GM10248 (cell line): ENCODE data around the gene UBR2.

Experiments
- CTCF ChIA-PET: fragments of 300-600 bp; sonication (Branson Sonifier 250); formaldehyde crosslinking; extraction: SDS; loops from one replicate; lab custom pipeline; 2021; ENCODE audit warnings: antibody characterized with exemption; lab: Yijun Ruan, JAX
- POLR2A ChIA-PET: fragments of 350-650 bp; sonication (Branson Sonifier 250); formaldehyde crosslinking; extraction: SDS; loops from one replicate; lab custom pipeline; 2020; ENCODE audit warnings: antibody characterized with exemption; lab: Yijun Ruan, JAX
- DNase-seq: peaks from one replicate; pipeline ENCODE4 v3.0.0; 2012; ENCODE audit errors: extremely low spot score
- TF ChIP-seq, protein P1 (sequence below): IDR thresholded peaks from 2 replicates; pipeline ENCODE4 v1.5.1; 2012; ENCODE audit warnings: mild to moderate bottlenecking, low read depth; ENCODE audit errors: extremely low read depth, missing control alignments, control extremely low read depth

UBR2 gene

DNA sequence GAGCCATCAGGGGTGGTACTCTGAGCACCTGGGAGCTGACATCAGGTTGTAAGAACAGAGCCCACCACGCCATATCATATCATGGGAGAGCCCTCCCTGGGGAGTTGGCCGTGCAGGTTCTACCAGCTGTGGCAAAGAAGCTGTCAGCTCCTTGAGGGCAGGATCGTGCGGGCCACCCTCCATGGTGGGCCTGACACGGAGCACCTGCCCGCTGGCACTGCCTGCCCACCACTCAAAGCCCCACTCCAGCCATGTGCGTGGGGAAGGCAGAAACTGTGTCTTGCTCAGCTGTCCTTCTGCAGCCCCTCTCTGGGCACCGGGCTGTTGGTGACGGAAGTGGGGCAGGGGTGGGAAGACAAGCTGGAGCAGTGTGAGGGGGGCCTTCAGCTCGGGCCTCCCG, 144.3 kb downstream of the UBR2 start:
- no peak for DNase-seq
- TF ChIP-seq, protein P1, sequence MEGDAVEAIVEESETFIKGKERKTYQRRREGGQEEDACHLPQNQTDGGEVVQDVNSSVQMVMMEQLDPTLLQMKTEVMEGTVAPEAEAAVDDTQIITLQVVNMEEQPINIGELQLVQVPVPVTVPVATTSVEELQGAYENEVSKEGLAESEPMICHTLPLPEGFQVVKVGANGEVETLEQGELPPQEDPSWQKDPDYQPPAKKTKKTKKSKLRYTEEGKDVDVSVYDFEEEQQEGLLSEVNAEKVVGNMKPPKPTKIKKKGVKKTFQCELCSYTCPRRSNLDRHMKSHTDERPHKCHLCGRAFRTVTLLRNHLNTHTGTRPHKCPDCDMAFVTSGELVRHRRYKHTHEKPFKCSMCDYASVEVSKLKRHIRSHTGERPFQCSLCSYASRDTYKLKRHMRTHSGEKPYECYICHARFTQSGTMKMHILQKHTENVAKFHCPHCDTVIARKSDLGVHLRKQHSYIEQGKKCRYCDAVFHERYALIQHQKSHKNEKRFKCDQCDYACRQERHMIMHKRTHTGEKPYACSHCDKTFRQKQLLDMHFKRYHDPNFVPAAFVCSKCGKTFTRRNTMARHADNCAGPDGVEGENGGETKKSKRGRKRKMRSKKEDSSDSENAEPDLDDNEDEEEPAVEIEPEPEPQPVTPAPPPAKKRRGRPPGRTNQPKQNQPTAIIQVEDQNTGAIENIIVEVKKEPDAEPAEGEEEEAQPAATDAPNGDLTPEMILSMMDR, result no peak
- ChIA-PET CTCF (interaction anchor here (1.0 kb wide), 1 partner anchor 18 kb away, joined by 3 read pairs; no protein-coding TSS in a partner anchor), POLR2A (no interaction called here)

DNA sequence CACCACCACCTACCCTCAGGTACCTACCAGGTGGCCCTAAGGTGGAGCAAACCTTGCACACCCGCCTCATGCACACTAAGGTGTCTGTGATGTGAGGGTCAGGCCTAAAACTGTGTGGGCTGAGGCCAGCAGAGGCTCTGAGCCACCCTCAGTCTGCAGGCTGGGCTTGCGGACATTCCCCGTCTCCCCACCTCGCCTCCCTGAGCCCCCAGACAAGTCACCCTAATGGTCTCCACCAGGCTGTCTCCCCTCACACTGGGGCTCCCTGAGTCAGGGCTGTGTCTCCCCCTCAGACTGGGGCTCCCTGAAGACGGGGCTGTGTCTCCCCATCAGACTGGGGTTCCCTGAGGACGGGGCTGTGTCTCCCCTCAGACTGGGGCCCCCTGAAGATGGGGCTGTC, 146.0 kb downstream of the UBR2 start:
- no peak for DNase-seq
- TF ChIP-seq, protein P1, result no peak
- CTCF ChIA-PET, result no interaction called here
- POLR2A ChIA-PET, result no interaction called here

DNA sequence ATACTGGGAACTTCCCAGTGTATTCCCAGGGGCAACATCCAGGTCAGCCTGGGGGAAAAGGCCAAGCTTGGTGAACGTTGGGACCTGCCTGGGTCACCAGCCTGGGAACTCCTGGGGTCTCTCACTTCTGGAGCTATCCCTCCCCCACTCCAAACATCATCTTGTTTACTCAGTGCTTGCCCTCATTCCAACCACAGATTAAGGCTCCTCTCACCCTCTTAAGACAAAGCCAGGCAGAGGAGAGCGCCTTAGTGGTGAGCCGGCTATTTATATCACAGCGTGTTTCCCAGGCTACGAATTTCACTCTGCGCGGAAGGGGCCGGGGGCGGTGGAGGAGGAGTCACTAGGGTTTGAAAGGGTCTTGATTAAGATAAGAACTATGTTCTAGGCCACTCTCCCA, 146.5 kb downstream of the UBR2 start:
- no peak for DNase-seq
- ChIA-PET CTCF (no interaction called here), POLR2A (no interaction called here)
- TF ChIP-seq, protein P1, result no peak

DNA sequence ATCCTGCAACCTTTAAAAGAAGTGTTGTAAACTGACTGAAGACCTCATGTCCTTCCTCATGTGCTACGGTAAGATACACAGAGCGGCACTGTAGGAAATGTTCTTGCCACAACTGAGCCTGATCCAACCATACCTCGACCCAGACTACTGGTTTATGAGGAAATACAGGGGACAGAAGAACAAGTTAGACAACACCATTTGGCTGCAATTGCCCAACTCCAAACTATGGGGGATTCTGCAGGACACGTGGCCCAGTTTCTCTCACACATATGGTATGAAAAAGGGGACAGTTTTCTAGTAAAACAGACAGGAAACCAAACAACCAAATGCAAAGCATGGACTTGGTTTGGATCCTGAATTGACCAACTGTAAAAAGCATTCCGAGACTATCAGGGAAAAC, 148.1 kb downstream of the UBR2 start:
- TF ChIP-seq, protein P1, result no peak
- ChIA-PET CTCF (interaction anchor here (0.9 to 1.2 kb wide), 3 partner anchors 13 to 34 kb away, joined by 3 read pairs; partner anchors contain the start of gene TBCC), POLR2A (no interaction called here)
- DNase-seq, result no peak

DNA sequence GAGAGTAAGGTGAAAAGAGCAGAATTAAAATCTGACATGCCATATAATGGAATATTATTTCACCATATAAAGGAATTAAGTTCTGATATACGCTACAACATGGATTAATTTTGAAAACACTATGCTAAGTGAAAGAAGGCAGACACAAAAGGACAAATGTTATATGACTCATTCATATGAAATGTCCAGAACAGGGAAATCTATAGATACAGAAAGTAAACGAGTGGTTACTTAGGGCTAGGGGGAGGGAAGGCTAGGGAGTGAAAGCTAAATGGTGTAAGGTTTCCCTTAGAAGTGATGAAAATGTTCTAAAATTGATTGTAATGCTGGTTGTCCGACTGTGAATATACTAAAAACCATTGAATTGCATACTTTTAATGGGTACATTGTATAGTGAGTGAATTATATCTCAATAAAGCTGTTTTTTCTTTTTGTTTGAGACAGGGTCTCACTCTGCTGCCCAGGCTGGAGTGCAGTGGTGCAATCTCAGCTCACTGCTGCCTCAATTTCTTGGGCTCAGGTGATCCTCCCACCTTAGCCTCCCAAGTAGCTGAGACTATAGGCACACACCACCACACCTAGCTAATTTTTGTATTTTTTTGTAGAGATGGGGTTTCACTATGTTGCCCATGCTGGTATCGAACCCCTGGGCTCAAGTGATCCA, 150.4 kb downstream of the UBR2 start:
- CTCF ChIA-PET, result interaction anchor here (1.3 to 2.1 kb wide), 3 partner anchors 12 to 187 kb away, joined by 3 to 19 read pairs (median 3); partner anchors contain the start of gene TBCC
- TF ChIP-seq, protein P1, result no peak
- POLR2A ChIA-PET, result interaction anchor here (0.6 kb wide), 1 partner anchor 74 kb away, joined by 4 read pairs; no protein-coding TSS in a partner anchor
- DNase-seq, result no peak

DNA sequence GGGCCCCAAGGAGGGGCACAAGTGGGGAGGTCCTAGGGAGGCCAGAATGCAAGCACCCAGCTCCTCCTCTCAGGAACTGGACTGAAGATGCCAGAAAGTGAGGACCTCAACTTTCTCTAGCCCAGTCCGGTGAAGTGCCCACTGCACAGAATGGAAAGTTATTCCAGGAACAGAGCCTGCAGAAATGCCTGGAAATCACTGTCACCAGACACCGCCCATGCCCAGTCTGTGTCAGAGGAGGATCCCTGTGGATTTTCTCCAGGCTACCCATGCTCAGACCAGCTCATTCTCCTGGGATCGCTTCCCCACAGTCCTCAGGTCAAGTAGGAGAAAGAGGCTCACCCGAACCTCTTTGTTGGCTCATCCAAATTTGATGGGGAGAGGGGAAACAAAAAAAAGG, 152.0 kb downstream of the UBR2 start:
- ChIA-PET POLR2A (no interaction called here), CTCF (interaction anchor here (1.6 to 3.3 kb wide), 2 partner anchors 10 to 30 kb away, joined by 4 to 20 read pairs; partner anchors contain the start of gene TBCC)
- DNase-seq, result no peak
- TF ChIP-seq, protein P1, result no peak

DNA sequence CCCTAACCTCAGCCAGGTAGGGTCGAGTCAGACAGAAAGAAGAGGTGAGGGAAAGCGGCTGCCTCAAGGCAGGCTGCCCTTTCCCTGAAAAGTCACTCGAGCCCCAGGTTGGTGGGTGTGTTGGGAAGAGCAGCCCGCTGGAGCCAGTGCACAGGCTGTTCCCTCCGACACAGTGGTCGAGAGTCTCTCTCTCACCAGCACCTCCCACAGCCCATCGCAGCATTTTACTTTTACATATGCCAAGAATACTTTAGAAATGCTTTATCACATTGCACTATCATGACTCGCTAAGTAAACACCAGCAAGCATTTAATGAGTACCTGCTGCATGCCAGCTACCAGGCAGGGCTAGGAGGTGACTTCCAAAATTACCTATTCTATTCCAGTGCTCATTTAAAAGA, 156.9 kb downstream of the UBR2 start:
- TF ChIP-seq, protein P1, result no peak
- POLR2A ChIA-PET, result no interaction called here
- peak; percentile 3 for DNase-seq
- CTCF ChIA-PET, result no interaction called here
